Erythroblast (primary cell): Measurements from ENCODE around the gene LGALS7B.

ENCODE experiments used
- GATA1 ChIP-seq: IDR thresholded peaks from 2 replicates; pipeline ENCODE4 v1.6.1; 2011; ENCODE audit warnings: low read depth, mild to moderate bottlenecking, control low read depth, low read length, moderate library complexity
- POLR2A ChIP-seq: IDR thresholded peaks from 2 replicates; pipeline ENCODE4 v1.6.1; 2011; ENCODE audit warnings: mild to moderate bottlenecking, low read length

GRCh38 chr19:38831142-38831605, 42.2 kb downstream of the LGALS7B start:
- TF ChIP-seq POLR2A (no peak), GATA1 (no peak)
